ENCODE data around the gene ADPRH.

GRCh38 chr3:119630880-119631329 is 51.6 kb downstream of the ADPRH start:
- TF ChIP-seq POLR2A (IDR thresholded peaks at IDR 0.05; ENCODE audit: borderline replicate concordance, extremely low read depth, insufficient read depth, insufficient read length) (no peak), REST (IDR thresholded peaks at IDR 0.05; ENCODE audit: low read depth) (no peak), JUND (IDR thresholded peaks at IDR 0.05) (no peak), CTCF (IDR thresholded peaks at IDR 0.05 in 2 of 3, conservative IDR thresholded peaks at IDR 0.05 in 1 of 3; ENCODE audit: borderline replicate concordance in 1 of 3, insufficient read depth in 1 of 3, low read depth in 2 of 3, low read length in 2 of 3) (no peak), ZBTB33 (IDR thresholded peaks at IDR 0.05; ENCODE audit: extremely low read depth, insufficient replicate concordance, low read length) (no peak), POLR2AphosphoS5 (IDR thresholded peaks at IDR 0.05; ENCODE audit: low read depth, low read length) (no peak), SRF (IDR thresholded peaks at IDR 0.05; ENCODE audit: low read depth) (no peak), CEBPB (IDR thresholded peaks at IDR 0.05; ENCODE audit: low read depth) (no peak), EZH2 (IDR thresholded peaks at IDR 0.05) (no peak)

Data from HCT116 (cell line).